Measurements from ENCODE around the gene GALNT9.

The GALNT9 gene

DNA sequence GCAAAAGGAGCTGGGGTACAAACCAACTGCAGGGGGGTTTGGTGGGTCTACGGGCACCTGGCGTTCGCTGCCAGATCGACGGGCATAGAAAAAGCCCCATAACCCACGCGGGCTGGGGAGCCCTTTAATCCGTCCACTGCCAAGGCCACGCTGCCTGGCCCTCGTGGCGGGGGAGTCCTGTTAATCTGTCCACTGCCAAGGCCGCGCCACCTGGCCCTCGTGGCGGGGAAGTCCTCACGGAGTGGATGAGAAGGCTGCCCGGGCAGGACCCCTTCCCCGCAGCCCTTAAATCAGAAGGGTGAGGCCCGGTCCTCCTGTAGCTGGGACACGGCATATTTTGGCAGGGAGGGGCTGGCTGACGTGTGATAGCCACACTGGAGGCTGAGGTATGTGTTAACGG, 99.0 kb downstream of the GALNT9 start:
- H3K4me1 ChIP-seq (ENCODE audit: insufficient read depth, poor library complexity, severe bottlenecking), result no peaks in the 10 kb centered on the region
- DNase-seq (ENCODE audit: low spot score) (peak; percentile 26), ATAC-seq (ENCODE audit: low read depth) (no peak)
- H3K27ac ChIP-seq (ENCODE audit: poor library complexity, severe bottlenecking), result no peak overlapping the region
- no peak overlapping the region for H3K4me3 ChIP-seq (ENCODE audit: severe bottlenecking)
- no peak for TF ChIP-seq CTCF (IDR thresholded peaks at IDR 0.05; ENCODE audit: poor library complexity, severe bottlenecking)
- peaks cover 24% of the 10 kb centered on the region for H3K27me3 ChIP-seq (ENCODE audit: insufficient read depth, poor library complexity, severe bottlenecking)
- H3K9me3 ChIP-seq (ENCODE audit: severe bottlenecking), result no peaks in the 10 kb centered on the region
- H3K36me3 ChIP-seq (ENCODE audit: low read depth), result no peaks in the 10 kb centered on the region

DNA sequence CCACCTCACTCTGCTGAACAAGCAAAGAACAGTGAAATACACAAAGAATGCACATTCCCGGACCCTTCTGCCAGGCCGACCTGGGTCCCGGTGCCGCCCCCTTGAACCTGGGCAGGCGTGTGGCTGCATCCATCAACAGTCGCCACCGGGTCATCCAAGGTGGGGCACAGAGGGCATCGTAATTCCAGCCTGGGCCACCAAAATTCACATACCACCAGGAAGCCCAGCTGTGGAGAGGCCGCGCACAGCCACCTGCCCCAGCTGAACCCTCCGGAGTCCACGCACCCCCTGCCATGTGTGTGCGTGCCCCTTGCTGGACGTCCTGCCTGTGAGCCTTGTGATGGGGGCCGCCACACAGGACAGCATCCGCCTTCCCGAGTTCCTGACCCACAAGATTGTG, 99.5 kb downstream of the GALNT9 start:
- H3K27me3 ChIP-seq (ENCODE audit: insufficient read depth, poor library complexity, severe bottlenecking), result peaks cover 24% of the 10 kb centered on the region
- no peak for TF ChIP-seq CTCF (IDR thresholded peaks at IDR 0.05; ENCODE audit: poor library complexity, severe bottlenecking)
- H3K9me3 ChIP-seq (ENCODE audit: severe bottlenecking), result no peaks in the 10 kb centered on the region
- no peaks in the 10 kb centered on the region for H3K36me3 ChIP-seq (ENCODE audit: low read depth)
- DNase-seq (ENCODE audit: low spot score), result no peak
- no peak for ATAC-seq (ENCODE audit: low read depth)
- H3K27ac ChIP-seq (ENCODE audit: poor library complexity, severe bottlenecking), result no peak overlapping the region
- H3K4me3 ChIP-seq (ENCODE audit: severe bottlenecking), result no peak overlapping the region
- no peaks in the 10 kb centered on the region for H3K4me1 ChIP-seq (ENCODE audit: insufficient read depth, poor library complexity, severe bottlenecking)

- Histone ChIP-seq H3K4me1 (ENCODE audit: insufficient read depth, poor library complexity, severe bottlenecking) (no peaks in the 10 kb centered on the region), H3K27me3 (ENCODE audit: insufficient read depth, poor library complexity, severe bottlenecking) (peaks cover 24% of the 10 kb centered on the region), H3K27ac (ENCODE audit: poor library complexity, severe bottlenecking) (no peak overlapping the region), H3K4me3 (ENCODE audit: severe bottlenecking) (no peak overlapping the region), H3K36me3 (ENCODE audit: low read depth) (no peaks in the 10 kb centered on the region), H3K9me3 (ENCODE audit: severe bottlenecking) (no peaks in the 10 kb centered on the region)
- DNase-seq (ENCODE audit: low spot score) (peak; percentile 56), ATAC-seq (ENCODE audit: low read depth) (no peak)
- no peak for TF ChIP-seq CTCF (IDR thresholded peaks at IDR 0.05; ENCODE audit: poor library complexity, severe bottlenecking)
Observed at GRCh38 chr12:132229193-132229760, 100.1 kb downstream of the GALNT9 start.

- no peak for ATAC-seq (ENCODE audit: low read depth)
- H3K27me3 ChIP-seq (ENCODE audit: insufficient read depth, poor library complexity, severe bottlenecking), result peaks cover 24% of the 10 kb centered on the region
- H3K4me3 ChIP-seq (ENCODE audit: severe bottlenecking), result no peak overlapping the region
- DNase-seq (ENCODE audit: low spot score), result peak; percentile 38
- H3K27ac ChIP-seq (ENCODE audit: poor library complexity, severe bottlenecking), result no peak overlapping the region
- no peaks in the 10 kb centered on the region for H3K9me3 ChIP-seq (ENCODE audit: severe bottlenecking)
- H3K36me3 ChIP-seq (ENCODE audit: low read depth), result no peaks in the 10 kb centered on the region
- no peaks in the 10 kb centered on the region for H3K4me1 ChIP-seq (ENCODE audit: insufficient read depth, poor library complexity, severe bottlenecking)
- no peak for TF ChIP-seq CTCF (IDR thresholded peaks at IDR 0.05; ENCODE audit: poor library complexity, severe bottlenecking)
Observed at GRCh38 chr12:132228476-132229192, 100.8 kb downstream of the GALNT9 start.
